Neutrophil (primary cell): Measurements from ENCODE around the gene HOXB3.

Experiments used
- H3K27ac ChIP-seq: fragments of 200-600 bp; sonication (generic); 2 replicates; pipeline ENCODE4 v1.5.1; 2016; ENCODE audit warnings: mild to moderate bottlenecking, moderate library complexity
- H3K27me3 ChIP-seq: fragments of 200-600 bp; sonication (generic); 2 replicates; pipeline ENCODE4 v1.6.0; 2016; ENCODE audit warnings: mild to moderate bottlenecking
- H3K36me3 ChIP-seq: fragments of 200-600 bp; sonication (generic); 2 replicates; pipeline ENCODE4 v1.5.1; 2017
- H3K4me1 ChIP-seq, 2 experiments: fragments of 200-600 bp in 1 of 2; sonication (generic) in 1 of 2; 1 replicate in 1 of 2; 2 replicates in 1 of 2; pipeline versions ENCODE4 v1.5.1 to v1.6.1; 2013 to 2016; ENCODE audit warnings: low read depth in 1 of 2, low read length in 1 of 2, mild to moderate bottlenecking in 1 of 2, moderate library complexity in 1 of 2; ENCODE audit not compliant: control insufficient read depth in 1 of 2, insufficient read depth in 1 of 2
- H3K4me3 ChIP-seq, 2 experiments: fragments of 200-600 bp in 1 of 2; sonication (generic) in 1 of 2; 1 replicate in 1 of 2; 2 replicates in 1 of 2; pipeline ENCODE4 v1.5.1; 2013 to 2016; ENCODE audit warnings: low read depth in 1 of 2, low read length in 1 of 2, mild to moderate bottlenecking in 1 of 2, moderate library complexity in 1 of 2
- H3K9me3 ChIP-seq: fragments of 200-600 bp; sonication (generic); 2 replicates; pipeline ENCODE4 v1.5.1; 2016
- CTCF ChIP-seq: fragments of 200-600 bp; sonication (generic); IDR thresholded peaks from 2 replicates; pipeline ENCODE4 v1.5.1; 2016; ENCODE audit warnings: antibody characterized with exemption

The HOXB3 gene

GRCh38 chr17:48499248-48499647, 90.8 kb downstream of the HOXB3 start:
- TF ChIP-seq CTCF: no peak
- Histone ChIP-seq H3K27me3 (peaks cover 91% of the 10 kb centered on the region), H3K27ac (no peak overlapping the region), H3K36me3 (no peaks in the 10 kb centered on the region), H3K9me3 (no peaks in the 10 kb centered on the region), H3K4me1 (no peaks in the 10 kb centered on the region), H3K4me3 (no peak overlapping the region)
